Vagina (tissue), 2 donors: ENCODE data around the gene SHOC2. TPM values are rescaled to one million over a fixed set of nuclear protein-coding genes. Genes with fewer than 3 reads are reported as not detected.

Source experiments
- DNase-seq, 2 donors: peaks; one replicate each; pipeline ENCODE4 v3.0.0-alpha.2; 2017; ENCODE audit errors: extremely low spot score in 2 of 2
- H3K27ac ChIP-seq: fragments of 200-600 bp; sonication (generic); one replicate; pipeline ENCODE4 v1.5.1; 2019
- H3K27me3 ChIP-seq: fragments of 200-600 bp; sonication (generic); one replicate; pipeline ENCODE4 v1.5.1; 2019
- H3K36me3 ChIP-seq, 2 donors: fragments of 200-600 bp; sonication (generic); one replicate each; pipeline ENCODE4 v1.5.1; 2017 to 2019
- H3K4me1 ChIP-seq: fragments of 200-600 bp; sonication (generic); one replicate; pipeline ENCODE4 v1.5.1; 2019
- H3K4me3 ChIP-seq, 2 donors: fragments of 200-600 bp; sonication (generic); 1 replicate in 1 of 2; 2 replicates in 1 of 2; pipeline ENCODE4 v1.5.1; 2016 to 2019
- H3K9me3 ChIP-seq: fragments of 200-600 bp; sonication (generic); one replicate; pipeline ENCODE4 v1.5.1; 2019
- CTCF ChIP-seq, 3 experiments: fragments of 450-650 bp in 2 of 3; fragments of 200-600 bp in 1 of 3; sonication (generic) in 1 of 3; IDR thresholded peaks; one replicate each; pipeline ENCODE4 v1.5.1; 2017 to 2019; ENCODE audit warnings: antibody characterized with exemption in 3 of 3, mild to moderate bottlenecking in 2 of 3, moderate library complexity in 2 of 3
- POLR2A ChIP-seq, 2 donors: fragments of 450-650 bp; IDR thresholded peaks; one replicate each; pipeline ENCODE4 v1.6.1; 2017; ENCODE audit warnings: antibody characterized with exemption in 2 of 2, mild to moderate bottlenecking in 2 of 2, moderate library complexity in 2 of 2
- POLR2AphosphoS5 ChIP-seq, 2 donors: sonication (generic); formaldehyde crosslinking; IDR thresholded peaks; one replicate each; pipeline ENCODE4 v1.9.0; 2017; ENCODE audit warnings: antibody characterized with exemption in 2 of 2, mild to moderate bottlenecking in 2 of 2, low read depth in 1 of 2; ENCODE audit not compliant: insufficient read depth in 1 of 2
- intact Hi-C: fragments of 100-400 bp; cut with DNase I; formaldehyde crosslinking; loops from one replicate; pipeline ENCODE4 v1.15.1; 2023
- total RNA-seq: library from RNA; depleted of rRNA; stranded (reverse); fragments of >200 nt; gene quantifications from one replicate; pipeline ENCODE4 v1.2.3, GENCODE V29; 2016

The SHOC2 gene
- total RNA-seq, 1 donor from 2014 or later = 40.0 TPM

GRCh38 chr10:110918269-110918642, 1.1 kb upstream of the SHOC2 start:
- peaks cover 48% of the 10 kb centered on the region for H3K4me1 ChIP-seq
- no peaks in the 10 kb centered on the region for H3K9me3 ChIP-seq
- H3K27me3 ChIP-seq = no peaks in the 10 kb centered on the region
- DNase-seq = peak; percentile 97
- H3K27ac ChIP-seq = peak overlapping the region; percentile 98
- no peaks in the 10 kb centered on the region for H3K36me3 ChIP-seq
- intact Hi-C loops = no loop called here
- peak overlapping the region; percentile 69 to 83 for H3K4me3 ChIP-seq
- no peak for TF ChIP-seq CTCF (IDR thresholded peaks at IDR 0.05)
- TF ChIP-seq POLR2A (IDR thresholded peaks at IDR 0.05) = no peak
- no peak for TF ChIP-seq POLR2AphosphoS5 (IDR thresholded peaks at IDR 0.05; ENCODE audit: insufficient read depth in 1 of 2, low read depth in 1 of 2)

GRCh38 chr10:110918643-110919348, 608 bp upstream of the SHOC2 start, which contains the start of gene BBIP1:
BBIP1 (minus strand) TSS chr10:110919180; CDS start chr10:110918157, 1,023 bp downstream.
- peaks cover 53% of the 10 kb centered on the region for H3K4me1 ChIP-seq
- intact Hi-C loops = no loop called here
- H3K36me3 ChIP-seq = no peaks in the 10 kb centered on the region
- H3K4me3 ChIP-seq = peak within 1 kb of the TSS; percentile 75 to 83
- H3K9me3 ChIP-seq = no peaks in the 10 kb centered on the region
- peak in 1 of 2 donors; percentile 100 for DNase-seq
- H3K27ac ChIP-seq = peak within 1 kb of the TSS; percentile 98
- TF ChIP-seq POLR2AphosphoS5 (IDR thresholded peaks at IDR 0.05; ENCODE audit: insufficient read depth in 1 of 2, low read depth in 1 of 2) = peak; percentile 90 to 97
- TF ChIP-seq POLR2A (IDR thresholded peaks at IDR 0.05) = no peak
- no peaks in the 10 kb centered on the region for H3K27me3 ChIP-seq

- Histone ChIP-seq H3K27me3 (no peaks in the 10 kb centered on the region), H3K4me1 (peaks cover 59% of the 10 kb centered on the region), H3K9me3 (no peaks in the 10 kb centered on the region), H3K36me3 (no peaks in the 10 kb centered on the region), H3K4me3 (peak overlapping the region; percentile 75 to 83), H3K27ac (peak overlapping the region; percentile 98)
- peak in 1 of 2 donors; percentile 10 for TF ChIP-seq POLR2AphosphoS5 (IDR thresholded peaks at IDR 0.05; ENCODE audit: insufficient read depth in 1 of 2, low read depth in 1 of 2)
- TF ChIP-seq CTCF (IDR thresholded peaks at IDR 0.05) = no peak
- peak in 1 of 2 donors; percentile 89 for DNase-seq
- intact Hi-C loops = no loop called here
Measured at GRCh38 chr10:110919971-110920881, 822 bp downstream of the SHOC2 start.

- DNase-seq = no peak
- no peaks in the 10 kb centered on the region for H3K9me3 ChIP-seq
- no peak overlapping the region for H3K4me3 ChIP-seq
- no peaks in the 10 kb centered on the region for H3K36me3 ChIP-seq
- no peak overlapping the region for H3K27ac ChIP-seq
- peaks cover 51% of the 10 kb centered on the region for H3K4me1 ChIP-seq
- intact Hi-C loops = no loop called here
- no peak for TF ChIP-seq CTCF (IDR thresholded peaks at IDR 0.05)
- no peak for TF ChIP-seq POLR2A (IDR thresholded peaks at IDR 0.05)
- no peak for TF ChIP-seq POLR2AphosphoS5 (IDR thresholded peaks at IDR 0.05; ENCODE audit: insufficient read depth in 1 of 2, low read depth in 1 of 2)
- H3K27me3 ChIP-seq = no peaks in the 10 kb centered on the region
Measured at GRCh38 chr10:110923856-110924493, 4.6 kb downstream of the SHOC2 start.

GRCh38 chr10:110927461-110927860, 8.1 kb downstream of the SHOC2 start:
- H3K27me3 ChIP-seq = no peaks in the 10 kb centered on the region
- peaks cover 60% of the 10 kb centered on the region for H3K4me1 ChIP-seq
- no peak for DNase-seq
- H3K36me3 ChIP-seq = no peaks in the 10 kb centered on the region
- H3K9me3 ChIP-seq = no peaks in the 10 kb centered on the region
- no peak overlapping the region for H3K27ac ChIP-seq
- no peak overlapping the region for H3K4me3 ChIP-seq
- TF ChIP-seq CTCF (IDR thresholded peaks at IDR 0.05) = no peak
- TF ChIP-seq POLR2A (IDR thresholded peaks at IDR 0.05) = no peak
- no peak for TF ChIP-seq POLR2AphosphoS5 (IDR thresholded peaks at IDR 0.05; ENCODE audit: insufficient read depth in 1 of 2, low read depth in 1 of 2)
- intact Hi-C loops = no loop called here
